Mucosa of stomach (tissue), 1 donor: ENCODE data around the gene HSPB6.

Experiments used
- H3K27me3 ChIP-seq: one replicate; pipeline ENCODE4 v1.7.0; 2013; ENCODE audit warnings: mild to moderate bottlenecking, low read length; ENCODE audit not compliant: control insufficient read depth, insufficient read depth
- H3K36me3 ChIP-seq: one replicate; pipeline ENCODE4 v1.7.0; 2013; ENCODE audit warnings: low read length; ENCODE audit not compliant: control insufficient read depth, insufficient read depth
- H3K4me1 ChIP-seq: one replicate; pipeline ENCODE4 v1.7.0; 2013; ENCODE audit warnings: mild to moderate bottlenecking, low read length; ENCODE audit not compliant: control insufficient read depth, insufficient read depth
- H3K4me3 ChIP-seq: one replicate; pipeline ENCODE4 v1.7.0; 2013; ENCODE audit warnings: low read length
- H3K9ac ChIP-seq: one replicate; pipeline ENCODE4 v1.7.0; 2013; ENCODE audit warnings: mild to moderate bottlenecking, low read length, moderate library complexity
- H3K9me3 ChIP-seq: one replicate; pipeline ENCODE4 v1.7.0; 2013; ENCODE audit warnings: mild to moderate bottlenecking, low read length, moderate library complexity; ENCODE audit not compliant: control insufficient read depth
- donor health status: Pancreatic carcinoma.

Gene HSPB6

GRCh38 chr19:35782589-35782988 lies 25.8 kb upstream of the HSPB6 start:
- H3K36me3 ChIP-seq: no peaks in the 10 kb centered on the region
- H3K9ac ChIP-seq: no peak overlapping the region
- H3K27me3 ChIP-seq: no peaks in the 10 kb centered on the region
- no peaks in the 10 kb centered on the region for H3K9me3 ChIP-seq
- H3K4me3 ChIP-seq: no peak overlapping the region
- no peaks in the 10 kb centered on the region for H3K4me1 ChIP-seq

- H3K9me3 ChIP-seq: no peaks in the 10 kb centered on the region
- H3K4me1 ChIP-seq: no peaks in the 10 kb centered on the region
- no peak overlapping the region for H3K4me3 ChIP-seq
- H3K27me3 ChIP-seq: no peaks in the 10 kb centered on the region
- H3K36me3 ChIP-seq: no peaks in the 10 kb centered on the region
- no peak overlapping the region for H3K9ac ChIP-seq
Measured at GRCh38 chr19:35781650-35782049, 24.8 kb upstream of the HSPB6 start.

DNA sequence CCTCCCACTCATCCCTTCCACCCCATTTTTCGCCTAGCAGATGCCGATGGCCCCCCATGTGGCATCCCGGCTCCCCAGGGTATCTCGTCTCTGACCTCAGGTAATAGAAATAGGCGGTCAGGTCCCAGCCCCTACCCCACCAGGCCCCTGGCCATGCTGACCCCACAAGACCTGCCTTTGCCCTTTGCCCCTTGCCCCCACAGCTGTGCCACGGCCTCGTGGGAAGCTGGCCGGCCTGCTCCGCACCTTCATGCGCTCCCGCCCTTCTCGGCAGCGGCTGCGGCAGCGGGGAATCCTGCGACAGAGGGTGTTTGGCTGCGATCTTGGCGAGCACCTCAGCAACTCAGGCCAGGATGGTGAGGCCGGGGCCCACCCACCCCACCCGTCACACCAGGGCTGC lies 23.9 kb upstream of the HSPB6 start:
- Histone ChIP-seq H3K4me3 (no peak overlapping the region), H3K9me3 (no peaks in the 10 kb centered on the region), H3K4me1 (no peaks in the 10 kb centered on the region), H3K27me3 (no peaks in the 10 kb centered on the region), H3K9ac (no peak overlapping the region), H3K36me3 (no peaks in the 10 kb centered on the region)

DNA sequence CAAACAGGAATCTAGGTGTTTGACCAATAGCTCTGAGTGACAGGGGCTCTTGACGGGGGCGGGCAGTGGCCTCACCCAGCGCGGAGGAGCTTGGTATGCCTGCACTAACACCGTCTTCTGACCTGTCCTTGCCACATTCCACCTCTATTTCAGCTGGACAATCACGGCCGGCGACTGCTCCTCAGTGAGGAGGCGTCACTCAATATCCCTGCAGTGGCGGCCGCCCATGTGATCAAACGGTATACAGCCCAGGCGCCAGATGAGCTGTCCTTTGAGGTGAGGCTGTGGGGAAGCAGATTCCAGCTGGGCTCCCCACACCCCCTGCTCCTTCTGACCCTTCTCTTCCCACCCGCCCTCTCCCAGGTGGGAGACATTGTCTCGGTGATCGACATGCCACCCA lies 23.2 kb upstream of the HSPB6 start:
- H3K9me3 ChIP-seq: no peaks in the 10 kb centered on the region
- H3K9ac ChIP-seq: no peak overlapping the region
- H3K27me3 ChIP-seq: no peaks in the 10 kb centered on the region
- H3K4me3 ChIP-seq: no peak overlapping the region
- no peaks in the 10 kb centered on the region for H3K4me1 ChIP-seq
- H3K36me3 ChIP-seq: no peaks in the 10 kb centered on the region

DNA sequence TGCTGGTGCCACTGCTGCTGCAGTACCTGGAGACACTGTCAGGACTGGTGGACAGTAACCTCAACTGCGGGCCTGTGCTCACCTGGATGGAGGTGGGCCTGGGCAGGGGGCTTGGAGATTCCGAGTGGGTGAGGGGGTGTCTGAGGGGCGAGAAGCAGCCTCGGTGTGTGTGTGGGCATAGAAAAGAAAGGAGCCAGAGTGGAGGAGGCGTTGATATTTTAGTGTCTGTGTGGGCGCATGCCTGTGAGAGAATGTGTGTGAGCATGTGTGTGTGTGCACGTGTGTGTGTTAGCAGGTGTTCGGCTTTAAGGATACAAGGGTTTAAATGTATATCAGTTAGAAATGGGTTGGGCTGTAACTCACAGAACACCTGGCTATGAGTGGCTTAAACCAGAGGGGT lies 22.2 kb upstream of the HSPB6 start:
- Histone ChIP-seq H3K4me1 (no peaks in the 10 kb centered on the region), H3K36me3 (no peaks in the 10 kb centered on the region), H3K27me3 (no peaks in the 10 kb centered on the region), H3K4me3 (no peak overlapping the region), H3K9me3 (no peaks in the 10 kb centered on the region), H3K9ac (no peak overlapping the region)

DNA sequence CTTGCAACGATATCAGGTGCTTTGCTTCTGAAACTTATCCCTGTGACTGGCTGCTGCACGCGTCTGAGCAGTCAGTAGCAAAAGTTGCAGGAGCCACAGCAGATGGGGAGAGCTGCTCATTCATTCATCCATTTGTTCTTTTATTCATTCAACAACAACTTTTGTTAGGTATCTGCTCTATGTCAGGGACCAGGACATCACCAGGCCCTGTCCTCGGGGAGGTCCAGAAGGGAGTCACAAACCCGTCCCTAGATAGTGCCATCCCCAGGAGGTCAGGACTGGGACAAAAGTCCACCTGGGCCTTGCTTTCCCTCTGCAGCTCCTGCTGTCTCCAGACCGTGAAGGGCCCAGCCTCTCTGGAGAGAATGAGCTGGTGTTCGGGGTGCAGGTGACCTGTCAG lies 21.1 kb upstream of the HSPB6 start:
- no peak overlapping the region for H3K4me3 ChIP-seq
- no peaks in the 10 kb centered on the region for H3K4me1 ChIP-seq
- H3K9ac ChIP-seq: no peak overlapping the region

GRCh38 chr19:35777086-35777841 lies 20.4 kb upstream of the HSPB6 start:
- Histone ChIP-seq H3K36me3 (no peaks in the 10 kb centered on the region), H3K9ac (no peak overlapping the region), H3K4me1 (no peaks in the 10 kb centered on the region), H3K4me3 (no peak overlapping the region), H3K9me3 (no peaks in the 10 kb centered on the region), H3K27me3 (no peaks in the 10 kb centered on the region)

More for the DNA sequence above, 21.1 kb upstream of the HSPB6 start:
- no peaks in the 10 kb centered on the region for H3K27me3 ChIP-seq
- H3K9me3 ChIP-seq: no peaks in the 10 kb centered on the region
- H3K36me3 ChIP-seq: no peaks in the 10 kb centered on the region

DNA sequence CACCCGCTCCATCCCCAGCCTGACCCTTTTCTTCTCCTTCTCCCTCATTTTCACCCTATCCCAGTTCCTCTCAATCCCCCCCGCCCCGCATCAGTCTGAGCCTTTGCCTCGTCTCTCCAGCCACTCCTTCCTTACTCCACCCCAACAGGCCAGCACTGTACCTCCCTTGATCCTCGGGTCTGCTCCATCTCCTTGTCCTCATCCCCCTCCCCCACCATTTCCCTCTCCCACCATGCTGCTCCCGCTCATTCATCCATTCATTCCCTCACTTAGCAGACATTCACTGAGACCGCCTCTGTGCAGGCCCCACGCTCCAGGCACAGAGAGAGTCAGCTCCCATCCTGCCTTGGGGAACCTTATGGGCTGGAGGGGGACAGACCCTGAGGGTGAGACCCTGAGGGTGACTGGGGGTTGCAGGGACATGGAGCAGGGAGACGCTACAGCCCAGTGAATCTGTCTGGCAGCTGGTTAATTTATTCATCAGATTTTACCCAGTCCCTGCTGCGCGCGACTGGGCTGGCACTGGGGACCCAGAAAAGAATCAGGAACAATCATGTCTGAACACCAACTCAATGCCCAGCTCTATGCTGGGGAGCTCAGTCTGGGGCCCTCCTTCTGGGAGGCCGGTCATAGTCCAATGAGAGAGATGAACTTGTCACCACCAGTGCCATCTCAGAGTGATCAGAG lies 19.4 kb upstream of the HSPB6 start:
- H3K27me3 ChIP-seq: no peaks in the 10 kb centered on the region
- no peaks in the 10 kb centered on the region for H3K36me3 ChIP-seq
- H3K4me3 ChIP-seq: peak overlapping the region; percentile 9
- no peaks in the 10 kb centered on the region for H3K9me3 ChIP-seq
- peak overlapping the region; percentile 12 for H3K9ac ChIP-seq
- no peaks in the 10 kb centered on the region for H3K4me1 ChIP-seq

DNA sequence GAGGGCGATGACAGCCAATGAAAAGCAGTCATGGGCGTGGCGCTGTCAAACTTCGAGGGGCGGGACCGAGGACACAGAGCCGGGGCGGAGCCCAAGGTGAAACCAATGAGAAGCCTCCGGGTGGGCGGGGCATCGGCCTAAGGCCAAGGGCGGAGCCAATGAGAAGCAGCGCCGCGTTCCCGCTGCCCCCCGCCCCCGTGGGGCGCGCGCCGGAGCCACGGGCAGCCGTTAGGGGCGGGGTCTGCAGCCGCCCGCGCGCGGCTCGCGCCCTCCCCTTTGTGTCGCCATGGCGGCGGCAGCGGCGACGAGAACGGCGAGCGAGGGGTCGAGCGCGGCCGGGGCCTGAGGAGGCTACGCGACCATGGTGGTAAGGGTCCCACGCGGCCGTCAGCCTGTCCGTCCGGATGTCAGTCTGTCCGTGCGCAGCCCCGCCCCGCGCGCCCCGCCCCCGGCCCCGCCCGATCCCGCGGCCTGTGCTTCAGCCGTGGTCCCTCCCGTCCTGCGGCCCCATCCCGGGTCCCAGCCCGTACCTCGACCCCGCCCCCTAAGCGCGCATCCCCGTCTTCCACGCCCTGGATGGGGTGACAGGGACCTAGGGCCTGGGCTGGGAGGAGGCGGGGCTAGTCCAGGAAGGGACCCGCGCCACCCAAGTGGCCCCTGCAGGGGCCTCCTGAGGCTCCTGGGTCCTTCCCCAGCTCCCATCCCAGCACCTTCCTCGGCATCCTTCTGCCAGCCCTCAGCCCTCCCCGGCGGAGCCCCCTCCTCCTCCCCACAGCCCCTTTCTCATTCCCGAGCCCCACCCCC lies 18.7 kb upstream of the HSPB6 start, which contains the start of gene ARHGAP33:
ARHGAP33 (plus strand) TSS at position 267 of the 804 bp plus-strand sequence; CDS start at position 362, 95 bp downstream.
- no peaks in the 10 kb centered on the region for H3K9me3 ChIP-seq
- H3K9ac ChIP-seq: peak within 1 kb of the TSS; percentile 12
- no peaks in the 10 kb centered on the region for H3K4me1 ChIP-seq
- no peaks in the 10 kb centered on the region for H3K27me3 ChIP-seq
- peak within 1 kb of the TSS; percentile 14 for H3K4me3 ChIP-seq
- no peaks in the 10 kb centered on the region for H3K36me3 ChIP-seq

DNA sequence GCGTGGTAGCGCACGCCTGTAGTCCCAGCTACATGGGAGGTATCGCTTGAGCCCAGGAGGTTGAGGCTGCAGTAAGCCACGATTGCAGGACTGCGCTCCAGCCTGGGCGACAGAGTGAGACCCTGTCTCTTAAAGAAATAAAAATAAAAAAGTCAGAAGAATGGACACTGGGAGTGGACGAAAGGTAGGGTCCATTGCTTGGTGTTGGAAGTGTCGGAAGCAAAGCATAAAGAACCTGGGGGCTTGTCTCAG lies 18.1 kb upstream of the HSPB6 start:
- H3K36me3 ChIP-seq: no peaks in the 10 kb centered on the region
- no peaks in the 10 kb centered on the region for H3K9me3 ChIP-seq
- peak overlapping the region; percentile 6 for H3K9ac ChIP-seq
- H3K27me3 ChIP-seq: no peaks in the 10 kb centered on the region
- no peaks in the 10 kb centered on the region for H3K4me1 ChIP-seq
- peak overlapping the region; percentile 14 for H3K4me3 ChIP-seq

GRCh38 chr19:35774274-35775045 lies 17.6 kb upstream of the HSPB6 start:
- H3K36me3 ChIP-seq: no peaks in the 10 kb centered on the region
- H3K27me3 ChIP-seq: no peaks in the 10 kb centered on the region
- no peaks in the 10 kb centered on the region for H3K4me1 ChIP-seq
- no peaks in the 10 kb centered on the region for H3K9me3 ChIP-seq
- peak overlapping the region; percentile 6 for H3K9ac ChIP-seq
- H3K4me3 ChIP-seq: no peak overlapping the region
